Measurements from ENCODE around the gene KAT8. TPM values are rescaled to one million over a fixed set of nuclear protein-coding genes. Genes with fewer than 3 reads are reported as not detected.

The KAT8 gene
- total and polyA plus RNA-seq, 2 of the 13 experiments (the other 11 are each of a cell fraction or from before 2014, with no cell fraction given): 79.0 to 84.2 TPM

GRCh38 chr16:31072540-31073141 lies 44.8 kb upstream of the KAT8 start (continued):
- TF ChIP-seq PRDM15 (CRISPR knock-in tag; IDR thresholded peaks at IDR 0.05) (no peak; the same call in 1 of the 2 replicates), GZF1 (CRISPR knock-in tag; IDR thresholded peaks at IDR 0.05) (no peak), NFRKB (IDR thresholded peaks at IDR 0.05) (no peak), ZNF280B (CRISPR knock-in tag; IDR thresholded peaks at IDR 0.05; ENCODE audit: borderline replicate concordance) (peak; percentile 82; the same call in 1 of the 2 replicates), SOX13 (IDR thresholded peaks at IDR 0.05) (no peak), SOX13 (CRISPR knock-in tag; conservative IDR thresholded peaks at IDR 0.05 in 1 of 2, IDR thresholded peaks at IDR 0.05 in 1 of 2) (no peak), XBP1 (CRISPR knock-in tag; IDR thresholded peaks at IDR 0.05) (no peak), DPF2 (CRISPR knock-in tag; IDR thresholded peaks at IDR 0.05; ENCODE audit: borderline replicate concordance, low read depth) (no peak), FOXA3 (CRISPR knock-in tag; IDR thresholded peaks at IDR 0.05) (no peak), MXD3 (CRISPR knock-in tag; IDR thresholded peaks at IDR 0.05) (no peak), ARHGAP35 (CRISPR knock-in tag; IDR thresholded peaks at IDR 0.05; ENCODE audit: borderline replicate concordance) (peak; percentile 83; the same call in 1 of the 2 replicates), FOXC1 (CRISPR knock-in tag; IDR thresholded peaks at IDR 0.05; ENCODE audit: borderline replicate concordance) (no peak), PAXIP1 (CRISPR knock-in tag; conservative IDR thresholded peaks at IDR 0.05) (no peak), ZNF326 (CRISPR knock-in tag; IDR thresholded peaks at IDR 0.05; ENCODE audit: borderline replicate concordance) (no peak)

All from HepG2 (cell line).